Measurements from ENCODE around the gene KIF12.

DNA sequence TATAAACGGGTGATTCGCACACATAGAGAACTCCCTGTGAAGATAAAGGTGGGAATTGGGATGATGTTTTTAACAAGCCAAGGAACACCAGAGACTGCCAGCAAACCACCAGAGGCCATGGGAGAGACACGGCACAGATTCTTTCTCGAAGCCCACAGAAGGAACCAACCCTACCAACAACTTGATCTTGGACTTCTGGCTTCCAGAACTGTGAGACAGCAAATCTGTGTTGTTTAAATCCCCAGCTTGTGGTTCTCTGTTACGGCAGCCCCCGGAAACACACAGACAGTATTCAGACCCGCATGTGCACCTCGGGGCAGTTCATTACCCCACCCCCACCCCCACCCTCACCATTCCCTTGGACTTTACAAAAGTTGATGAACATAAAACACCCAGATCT is 33.8 kb downstream of the KIF12 start:
- TF ChIP-seq, protein P1, sequence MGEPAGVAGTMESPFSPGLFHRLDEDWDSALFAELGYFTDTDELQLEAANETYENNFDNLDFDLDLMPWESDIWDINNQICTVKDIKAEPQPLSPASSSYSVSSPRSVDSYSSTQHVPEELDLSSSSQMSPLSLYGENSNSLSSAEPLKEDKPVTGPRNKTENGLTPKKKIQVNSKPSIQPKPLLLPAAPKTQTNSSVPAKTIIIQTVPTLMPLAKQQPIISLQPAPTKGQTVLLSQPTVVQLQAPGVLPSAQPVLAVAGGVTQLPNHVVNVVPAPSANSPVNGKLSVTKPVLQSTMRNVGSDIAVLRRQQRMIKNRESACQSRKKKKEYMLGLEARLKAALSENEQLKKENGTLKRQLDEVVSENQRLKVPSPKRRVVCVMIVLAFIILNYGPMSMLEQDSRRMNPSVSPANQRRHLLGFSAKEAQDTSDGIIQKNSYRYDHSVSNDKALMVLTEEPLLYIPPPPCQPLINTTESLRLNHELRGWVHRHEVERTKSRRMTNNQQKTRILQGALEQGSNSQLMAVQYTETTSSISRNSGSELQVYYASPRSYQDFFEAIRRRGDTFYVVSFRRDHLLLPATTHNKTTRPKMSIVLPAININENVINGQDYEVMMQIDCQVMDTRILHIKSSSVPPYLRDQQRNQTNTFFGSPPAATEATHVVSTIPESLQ (CRISPR knock-in tag; conservative IDR thresholded peaks at IDR 0.05), result no peak
- TF ChIP-seq KDM5B (CRISPR knock-in tag; IDR thresholded peaks at IDR 0.05; ENCODE audit: borderline replicate concordance) (no peak), GTF2F1 (IDR thresholded peaks at IDR 0.05; ENCODE audit: low read length) (no peak)
